Stimulated activated CD4-positive, alpha-beta T cell treated with anti-CD3 and anti-CD28 coated beads, Interleukin-12 subunit alpha, Interleukin-12 subunit beta, amount 100 ng/mL, for 4 hours (primary cell): Measurements from ENCODE around the gene ISOC1.

Source experiments
- DNase-seq: peaks from one replicate; pipeline ENCODE4 v3.0.0-alpha.2; 2020

Gene ISOC1

DNA sequence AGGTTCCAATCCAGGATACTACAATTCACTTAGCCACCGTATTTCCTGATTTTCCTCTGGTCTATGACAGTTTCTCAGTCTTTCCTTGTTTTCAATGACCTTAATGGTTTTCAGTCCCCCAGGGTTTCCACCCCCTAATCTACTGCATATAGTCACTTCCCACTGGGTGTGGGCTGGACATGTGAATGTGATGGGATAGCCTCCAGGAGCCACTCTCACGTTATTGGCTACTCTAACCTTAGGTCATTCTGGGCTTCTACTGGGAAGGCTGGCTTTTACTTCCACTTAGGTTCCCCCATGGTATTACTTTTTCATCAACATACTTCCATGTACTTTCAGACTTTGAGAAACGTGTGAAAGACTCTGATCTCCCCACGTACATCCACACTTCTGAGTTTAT, 46.5 kb downstream of the ISOC1 start:
- DNase-seq: no peak

DNA sequence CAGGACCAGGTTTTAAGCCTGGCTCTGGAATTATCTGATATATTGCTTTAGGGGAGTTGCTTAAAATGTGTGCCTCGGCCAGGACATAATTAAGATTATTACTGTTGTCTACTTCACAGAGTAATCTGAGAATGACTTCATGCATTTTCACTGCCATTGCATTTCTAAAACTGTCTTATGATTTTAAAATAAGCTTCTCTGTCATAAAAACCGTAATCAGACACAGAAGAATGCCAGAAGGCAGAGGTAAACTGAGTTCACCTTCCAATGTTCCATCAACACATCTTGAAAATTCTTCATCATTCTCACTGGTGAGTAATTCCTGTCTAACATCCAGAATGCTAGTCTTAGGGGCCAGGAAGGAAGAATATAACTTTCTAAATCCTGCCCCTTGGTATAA, 47.1 kb downstream of the ISOC1 start:
- DNase-seq: no peak

GRCh38 chr5:129155876-129156275, 61.3 kb downstream of the ISOC1 start:
- DNase-seq: no peak

DNA sequence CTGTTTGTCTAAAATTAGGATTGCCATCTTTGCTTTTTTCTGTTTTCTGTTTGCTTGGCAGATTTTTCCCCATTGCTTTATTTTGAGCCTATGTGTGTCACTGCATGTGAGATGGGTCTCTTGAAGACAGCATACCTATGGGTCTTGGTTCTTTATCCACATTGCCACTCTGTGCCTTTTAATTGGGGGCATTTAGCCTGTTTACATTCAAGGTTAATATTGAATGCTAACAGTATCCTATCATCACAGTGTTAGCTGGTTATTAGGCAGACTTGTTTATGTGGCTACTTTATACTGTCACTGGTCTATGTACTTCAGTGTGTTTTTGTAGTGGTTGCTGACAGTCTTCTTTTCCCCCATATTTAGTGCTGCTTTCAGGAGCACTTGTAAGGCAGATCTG, 67.3 kb downstream of the ISOC1 start:
- DNase-seq: no peak
